ENCODE results near the gene ENO2. TPM values are rescaled to one million over a fixed set of nuclear protein-coding genes. Genes with fewer than 3 reads are reported as not detected.
A peak's percentile ranks its signal among the peaks of the same experiment; 100 is the strongest.

ENO2 gene
- total RNA-seq, 6 donors from 2014 or later: 33.4 to 44.0 (median 40.7) TPM

- Histone ChIP-seq H3K9me3 (no peaks in the 10 kb centered on the region), H3K4me1 (peaks cover 44 to 63% (median 56%) of the 10 kb centered on the region in 4 donors), H3K27ac (peak overlapping the region; percentile 82 to 96 (median 93)), H3K36me3 (peaks cover 9 to 68% (median 39%) of the 10 kb centered on the region in 4 donors), H3K27me3 (no peaks in the 10 kb centered on the region), H3K4me3 (peak overlapping the region; percentile 53 to 76 (median 67))
- TF ChIP-seq EP300 (IDR thresholded peaks at IDR 0.05): no peak
- TF ChIP-seq POLR2A (IDR thresholded peaks at IDR 0.05): peak in 1 of 4 donors; percentile 5
- ATAC-seq (ENCODE audit: low FRiP score in 2 of 2) (peak in 1 of 2 donors; percentile 0), DNase-seq (peak in 1 of 2 donors; percentile 33)
- 32 to 41% methylated on average over 13 to 35 of the region's 36 CpGs for WGBS, 2 donors
These were observed 22.5 kb downstream of the ENO2 start for GRCh38 chr12:6936636-6937480.

- Histone ChIP-seq H3K36me3 (peaks cover 9 to 68% (median 40%) of the 10 kb centered on the region in 4 donors), H3K27me3 (no peaks in the 10 kb centered on the region), H3K4me3 (peak overlapping the region; percentile 53 to 76 (median 67)), H3K9me3 (no peaks in the 10 kb centered on the region), H3K4me1 (peaks cover 48 to 57% (median 52%) of the 10 kb centered on the region in 4 donors), H3K27ac (peak overlapping the region; percentile 82 to 96 (median 93))
- ATAC-seq (ENCODE audit: low FRiP score in 2 of 2): peak; percentile 97
- DNase-seq: peak; percentile 94 to 96
- 1 to 2% methylated on average over 41 to 73 of the region's 80 CpGs for WGBS, 2 donors
- TF ChIP-seq EP300 (IDR thresholded peaks at IDR 0.05) (peak in 1 of 4 donors; percentile 60), POLR2AphosphoS5 (IDR thresholded peaks at IDR 0.05) (peak; percentile 97), POLR2A (IDR thresholded peaks at IDR 0.05) (peak; percentile 13 to 90 (median 62))
- TF ChIP-seq, protein P1, sequence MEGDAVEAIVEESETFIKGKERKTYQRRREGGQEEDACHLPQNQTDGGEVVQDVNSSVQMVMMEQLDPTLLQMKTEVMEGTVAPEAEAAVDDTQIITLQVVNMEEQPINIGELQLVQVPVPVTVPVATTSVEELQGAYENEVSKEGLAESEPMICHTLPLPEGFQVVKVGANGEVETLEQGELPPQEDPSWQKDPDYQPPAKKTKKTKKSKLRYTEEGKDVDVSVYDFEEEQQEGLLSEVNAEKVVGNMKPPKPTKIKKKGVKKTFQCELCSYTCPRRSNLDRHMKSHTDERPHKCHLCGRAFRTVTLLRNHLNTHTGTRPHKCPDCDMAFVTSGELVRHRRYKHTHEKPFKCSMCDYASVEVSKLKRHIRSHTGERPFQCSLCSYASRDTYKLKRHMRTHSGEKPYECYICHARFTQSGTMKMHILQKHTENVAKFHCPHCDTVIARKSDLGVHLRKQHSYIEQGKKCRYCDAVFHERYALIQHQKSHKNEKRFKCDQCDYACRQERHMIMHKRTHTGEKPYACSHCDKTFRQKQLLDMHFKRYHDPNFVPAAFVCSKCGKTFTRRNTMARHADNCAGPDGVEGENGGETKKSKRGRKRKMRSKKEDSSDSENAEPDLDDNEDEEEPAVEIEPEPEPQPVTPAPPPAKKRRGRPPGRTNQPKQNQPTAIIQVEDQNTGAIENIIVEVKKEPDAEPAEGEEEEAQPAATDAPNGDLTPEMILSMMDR (IDR thresholded peaks at IDR 0.05): peak; percentile 96 to 99 (median 97)
These were observed 23.3 kb downstream of the ENO2 start for GRCh38 chr12:6937481-6938352.

DNA sequence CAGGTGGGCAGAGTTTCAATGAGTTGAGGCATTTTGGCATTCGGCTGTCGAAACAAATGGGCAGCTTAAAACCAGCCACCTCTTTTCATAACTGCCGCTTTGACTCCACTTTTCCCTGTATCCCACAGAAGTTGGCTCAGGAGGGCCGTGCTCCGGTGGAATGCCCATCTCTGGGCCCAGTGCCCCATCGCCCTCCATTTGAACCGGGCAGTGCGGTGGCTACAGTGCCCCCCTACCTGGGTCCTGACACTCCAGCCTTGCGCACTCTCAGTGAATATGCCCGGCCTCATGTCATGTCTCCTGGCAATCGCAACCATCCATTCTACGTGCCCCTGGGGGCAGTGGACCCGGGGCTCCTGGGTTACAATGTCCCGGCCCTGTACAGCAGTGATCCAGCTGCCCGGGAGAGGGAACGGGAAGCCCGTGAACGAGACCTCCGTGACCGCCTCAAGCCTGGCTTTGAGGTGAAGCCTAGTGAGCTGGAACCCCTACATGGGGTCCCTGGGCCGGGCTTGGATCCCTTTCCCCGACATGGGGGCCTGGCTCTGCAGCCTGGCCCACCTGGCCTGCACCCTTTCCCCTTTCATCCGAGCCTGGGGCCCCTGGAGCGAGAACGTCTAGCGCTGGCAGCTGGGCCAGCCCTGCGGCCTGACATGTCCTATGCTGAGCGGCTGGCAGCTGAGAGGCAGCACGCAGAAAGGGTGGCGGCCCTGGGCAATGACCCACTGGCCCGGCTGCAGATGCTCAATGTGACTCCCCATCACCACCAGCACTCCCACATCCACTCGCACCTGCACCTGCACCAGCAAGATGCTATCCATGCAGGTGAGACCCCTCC lies 24.2 kb downstream of the ENO2 start:
- H3K27me3 ChIP-seq: no peaks in the 10 kb centered on the region
- H3K27ac ChIP-seq: peak overlapping the region; percentile 82 to 96 (median 93)
- H3K9me3 ChIP-seq: no peaks in the 10 kb centered on the region
- H3K4me1 ChIP-seq: peaks cover 46 to 58% (median 52%) of the 10 kb centered on the region in 4 donors
- peaks cover 9 to 67% (median 40%) of the 10 kb centered on the region in 4 donors for H3K36me3 ChIP-seq
- H3K4me3 ChIP-seq: peak overlapping the region in 3 of 4 donors; percentile 53 to 76 (median 64)
- WGBS, 2 donors: 80 to 83% methylated on average over 16 to 32 of the region's 32 CpGs
- DNase-seq (peak in 1 of 2 donors; percentile 86), ATAC-seq (ENCODE audit: low FRiP score in 2 of 2) (no peak)
- TF ChIP-seq, protein P1 (IDR thresholded peaks at IDR 0.05): peak in 1 of 6 experiments; percentile 9
- TF ChIP-seq POLR2AphosphoS5 (IDR thresholded peaks at IDR 0.05): no peak
- TF ChIP-seq EP300 (IDR thresholded peaks at IDR 0.05): no peak

DNA sequence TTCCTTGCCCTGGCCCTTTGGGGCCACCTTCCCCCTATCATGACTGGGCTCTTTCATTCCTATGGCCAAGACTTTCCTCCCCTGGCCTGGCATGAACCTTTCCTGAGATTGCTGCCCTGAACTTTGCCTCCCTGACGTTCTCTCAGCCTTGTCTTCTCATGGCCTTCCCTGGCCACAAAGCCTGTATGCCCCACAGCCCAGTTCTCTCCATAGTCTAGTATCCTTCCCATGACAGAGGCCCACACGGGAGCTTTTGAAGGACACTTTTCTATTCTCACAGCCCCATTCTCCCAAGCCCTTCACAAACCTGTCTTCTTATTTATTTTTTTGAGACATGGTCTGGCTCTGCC lies 24.8 kb downstream of the ENO2 start:
- ATAC-seq (ENCODE audit: low FRiP score in 2 of 2) (no peak), DNase-seq (no peak)
- 65 to 69% methylated on average over 2 of the region's 2 CpGs for WGBS, 2 donors
- H3K4me1 ChIP-seq: peaks cover 40 to 57% (median 47%) of the 10 kb centered on the region in 4 donors
- TF ChIP-seq POLR2AphosphoS5 (IDR thresholded peaks at IDR 0.05): no peak
- TF ChIP-seq EP300 (IDR thresholded peaks at IDR 0.05): no peak
- no peak for TF ChIP-seq POLR2A (IDR thresholded peaks at IDR 0.05)
- TF ChIP-seq, protein P1 (IDR thresholded peaks at IDR 0.05): no peak
- H3K27me3 ChIP-seq: no peaks in the 10 kb centered on the region
- no peaks in the 10 kb centered on the region for H3K9me3 ChIP-seq
- H3K27ac ChIP-seq: peak overlapping the region in 2 of 4 donors; percentile 94 to 96
- no peak overlapping the region for H3K4me3 ChIP-seq
- H3K36me3 ChIP-seq: peaks cover 4 to 61% (median 34%) of the 10 kb centered on the region in 4 donors

Data from upper lobe of left lung (tissue), 6 donors.